ENCODE results near the gene DVL3. TPM values are rescaled to one million over a fixed set of nuclear protein-coding genes. Genes with fewer than 3 reads are reported as not detected.
"Not testable (repeated sequence)": the region's sequence is repeated elsewhere in the genome, so short reads cannot be mapped to it uniquely, and the experiment has no call there.

Gene DVL3
- 10 to 100 TPM; 28.9 to 45.2 (median 34.4) TPM for total RNA-seq

DNA sequence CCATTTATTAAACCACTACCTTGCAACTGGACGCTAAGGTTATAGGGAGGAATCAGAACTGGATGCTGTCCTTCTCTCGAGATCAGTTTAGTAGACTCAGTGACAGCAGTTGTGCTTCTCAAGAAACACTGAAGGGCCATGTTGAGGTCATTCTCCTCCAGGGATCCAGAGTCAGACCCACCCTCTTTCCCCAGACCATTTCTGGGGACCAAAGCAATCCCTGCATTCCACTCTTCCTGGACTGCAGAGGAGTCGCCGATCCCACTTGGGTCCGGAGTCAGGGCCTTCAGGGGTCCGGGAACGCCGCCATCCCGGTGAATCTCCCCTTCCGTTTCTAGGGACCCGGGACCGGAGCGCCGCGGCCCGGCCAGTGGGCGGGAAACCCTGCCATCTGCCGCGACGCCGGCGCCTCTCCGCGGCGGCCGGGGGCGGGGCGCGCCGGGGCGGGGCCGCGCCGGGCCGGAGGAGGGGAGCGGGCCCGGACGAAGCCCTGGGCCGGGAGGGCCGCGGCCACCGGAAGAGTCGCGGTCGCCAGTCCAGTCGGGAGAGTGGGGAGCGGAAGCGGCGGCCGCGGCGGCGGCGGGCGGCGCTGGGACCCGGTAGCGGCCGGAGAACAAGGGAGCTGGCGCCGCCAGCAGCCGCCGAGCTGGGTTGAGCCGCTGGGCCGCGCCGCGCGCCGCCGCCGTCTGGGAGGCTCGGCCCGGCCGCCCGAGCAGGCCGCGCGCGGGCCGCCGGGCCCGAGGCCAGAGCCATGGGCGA lies at the start of gene DVL3:
Gene DVL3 (plus strand): TSS at position 493 of the 759 bp plus-strand sequence. CDS start 259 bp downstream, at position 752.
- WGBS, 2 donors: 0 to 5% methylated on average over 1 to 7 of the region's 84 CpGs
- Histone ChIP-seq H3K36me3 (no peaks in the 10 kb centered on the region), H3K4me1 (peaks cover 15 to 57% (median 34%) of the 10 kb centered on the region in 3 donors), H3K4me3 (peak within 1 kb of the TSS; percentile 67 to 97 (median 84)), H3K27ac (peak within 1 kb of the TSS; percentile 89 to 94 (median 92)), H3K9me3 (no peaks in the 10 kb centered on the region), H3K27me3 (no peaks in the 10 kb centered on the region)
- TF ChIP-seq, protein P1, sequence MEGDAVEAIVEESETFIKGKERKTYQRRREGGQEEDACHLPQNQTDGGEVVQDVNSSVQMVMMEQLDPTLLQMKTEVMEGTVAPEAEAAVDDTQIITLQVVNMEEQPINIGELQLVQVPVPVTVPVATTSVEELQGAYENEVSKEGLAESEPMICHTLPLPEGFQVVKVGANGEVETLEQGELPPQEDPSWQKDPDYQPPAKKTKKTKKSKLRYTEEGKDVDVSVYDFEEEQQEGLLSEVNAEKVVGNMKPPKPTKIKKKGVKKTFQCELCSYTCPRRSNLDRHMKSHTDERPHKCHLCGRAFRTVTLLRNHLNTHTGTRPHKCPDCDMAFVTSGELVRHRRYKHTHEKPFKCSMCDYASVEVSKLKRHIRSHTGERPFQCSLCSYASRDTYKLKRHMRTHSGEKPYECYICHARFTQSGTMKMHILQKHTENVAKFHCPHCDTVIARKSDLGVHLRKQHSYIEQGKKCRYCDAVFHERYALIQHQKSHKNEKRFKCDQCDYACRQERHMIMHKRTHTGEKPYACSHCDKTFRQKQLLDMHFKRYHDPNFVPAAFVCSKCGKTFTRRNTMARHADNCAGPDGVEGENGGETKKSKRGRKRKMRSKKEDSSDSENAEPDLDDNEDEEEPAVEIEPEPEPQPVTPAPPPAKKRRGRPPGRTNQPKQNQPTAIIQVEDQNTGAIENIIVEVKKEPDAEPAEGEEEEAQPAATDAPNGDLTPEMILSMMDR (IDR thresholded peaks at IDR 0.05): no peak
- peak in 2 of 4 donors; percentile 36 to 39 for TF ChIP-seq POLR2A (IDR thresholded peaks at IDR 0.05)
- intact Hi-C loops (cut with DNase I): no loop called here
- no peak for DNase-seq

DNA sequence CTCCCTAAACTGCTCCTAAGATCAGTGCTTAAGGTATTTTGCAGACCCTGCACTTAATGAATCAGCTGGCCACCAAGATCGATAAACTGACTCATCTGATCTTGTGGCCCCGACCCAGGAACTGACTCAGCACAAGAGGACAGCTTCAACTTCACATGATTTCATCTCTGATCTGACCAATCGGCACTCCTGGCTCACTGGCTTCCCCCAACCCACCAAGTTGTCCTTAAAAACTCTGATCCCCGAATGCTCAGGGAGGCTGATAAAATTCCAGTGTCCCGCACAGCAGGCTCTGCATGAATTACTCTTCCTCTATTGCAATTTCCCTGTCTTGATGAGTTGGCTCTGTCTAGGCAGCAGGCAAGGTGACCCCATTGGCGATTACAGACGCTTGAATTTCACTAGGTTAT lies 44.9 kb upstream of the DVL3 start:
- Histone ChIP-seq H3K27me3 (no peaks in the 10 kb centered on the region), H3K4me3 (no peak overlapping the region), H3K9me3 (no peaks in the 10 kb centered on the region), H3K27ac (no peak overlapping the region), H3K36me3 (no peaks in the 10 kb centered on the region), H3K4me1 (no peaks in the 10 kb centered on the region)
- no peak for TF ChIP-seq POLR2A (IDR thresholded peaks at IDR 0.05)
- TF ChIP-seq, protein P1 (IDR thresholded peaks at IDR 0.05): no peak
- no peak for DNase-seq
- intact Hi-C loops (cut with DNase I): no loop called here
- 39 to 43% methylated on average over 7 of the region's 7 CpGs for WGBS, 2 donors

DNA sequence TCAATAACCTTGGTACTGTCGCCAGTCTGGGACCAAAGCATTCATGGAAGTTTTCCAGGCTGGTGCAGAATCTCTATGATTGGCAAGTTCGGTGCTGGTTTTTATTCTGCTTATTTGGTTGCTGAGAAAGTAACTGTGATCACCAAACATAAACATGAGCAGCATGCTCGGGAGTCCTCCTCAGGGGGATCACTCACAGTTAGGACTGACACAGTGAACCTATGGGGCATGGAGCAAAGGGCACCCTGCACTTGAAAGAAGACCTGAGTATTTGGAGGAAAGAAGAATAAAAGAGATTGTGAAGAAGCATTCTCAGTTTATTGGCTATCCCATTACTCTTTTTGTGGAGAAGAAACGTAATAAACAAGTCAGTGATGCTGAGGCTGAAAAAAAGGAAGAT lies 39.2 kb upstream of the DVL3 start:
- Histone ChIP-seq H3K27me3 (no peaks in the 10 kb centered on the region), H3K36me3 (no peaks in the 10 kb centered on the region), H3K4me1 (no peaks in the 10 kb centered on the region), H3K9me3 (no peaks in the 10 kb centered on the region), H3K27ac (no peak overlapping the region), H3K4me3 (no peak overlapping the region)
- intact Hi-C loops (cut with DNase I): no loop called here
- no peak for DNase-seq
- TF ChIP-seq, protein P1 (IDR thresholded peaks at IDR 0.05): no peak
- no peak for TF ChIP-seq POLR2A (IDR thresholded peaks at IDR 0.05)
- WGBS, 2 donors: 79 to 84% methylated on average over 4 of the region's 4 CpGs

DNA sequence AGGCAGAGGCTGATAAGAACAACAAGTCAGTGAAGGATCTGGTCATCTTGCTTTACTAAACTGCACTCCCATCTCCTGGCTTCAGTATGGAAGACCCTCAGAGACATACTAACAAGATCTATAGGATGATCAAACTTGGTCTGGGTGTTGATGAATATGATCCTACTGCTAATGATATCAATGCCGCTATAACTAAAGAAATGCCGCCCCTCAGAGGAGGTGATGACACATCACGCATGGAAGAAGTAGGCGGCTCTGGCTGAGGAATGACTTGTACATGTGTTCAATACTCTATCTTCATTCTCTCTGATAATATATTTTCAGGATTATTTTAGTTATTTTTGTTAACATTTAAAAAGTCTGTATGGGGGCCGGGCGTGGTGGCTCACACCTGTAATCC lies 37.5 kb upstream of the DVL3 start:
- H3K36me3 ChIP-seq: no peaks in the 10 kb centered on the region
- no peak overlapping the region for H3K27ac ChIP-seq
- 78 to 93% methylated on average over 6 of the region's 6 CpGs for WGBS, 2 donors
- DNase-seq: no peak
- H3K9me3 ChIP-seq: no peaks in the 10 kb centered on the region
- no peaks in the 10 kb centered on the region for H3K27me3 ChIP-seq
- intact Hi-C loops (cut with DNase I): no loop called here
- H3K4me3 ChIP-seq: no peak overlapping the region
- TF ChIP-seq POLR2A (IDR thresholded peaks at IDR 0.05): no peak
- TF ChIP-seq, protein P1 (IDR thresholded peaks at IDR 0.05): no peak
- no peaks in the 10 kb centered on the region for H3K4me1 ChIP-seq

DNA sequence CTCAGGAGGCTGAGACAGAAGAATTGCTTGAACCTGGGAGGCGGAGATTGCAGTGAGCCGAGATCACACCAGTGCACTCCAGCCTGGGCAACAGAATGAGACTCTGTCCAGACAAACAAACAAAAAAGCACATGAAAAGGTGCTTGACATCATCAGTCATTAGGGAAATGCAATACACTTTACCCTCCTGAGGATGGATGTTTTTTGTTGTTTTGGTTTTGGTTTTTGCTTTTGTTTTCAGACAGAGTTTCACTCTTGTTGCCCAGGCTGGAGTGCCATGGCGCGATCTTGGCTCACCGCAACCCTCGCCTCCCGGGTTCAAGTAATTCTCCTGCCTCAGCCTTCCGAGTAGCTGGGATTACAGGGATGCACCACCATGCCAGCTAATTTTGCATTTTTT lies 34.1 kb upstream of the DVL3 start:
- H3K27me3 ChIP-seq; DNase-seq; H3K36me3 ChIP-seq; H3K9me3 ChIP-seq; intact Hi-C loops (cut with DNase I); H3K4me1 ChIP-seq; H3K27ac ChIP-seq; H3K4me3 ChIP-seq: not testable (repeated sequence)
- 89 to 93% methylated on average over 8 of the region's 8 CpGs for WGBS, 2 donors

Measured in esophagus squamous epithelium (tissue), 5 donors.